ENCODE results near the gene OGFOD2. TPM values are rescaled to one million over a fixed set of nuclear protein-coding genes. Genes with fewer than 3 reads are reported as not detected.

The OGFOD2 gene
- total RNA-seq, 4 donors from 2014 or later: 4.6 to 17.7 (median 5.7) TPM

GRCh38 chr12:122982477-122982815, 7.4 kb downstream of the OGFOD2 start:
- no peak for TF ChIP-seq CTCF (IDR thresholded peaks at IDR 0.05; ENCODE audit: low read depth)

- no peak for TF ChIP-seq CTCF (IDR thresholded peaks at IDR 0.05; ENCODE audit: low read depth)
These were observed 8.1 kb downstream of the OGFOD2 start for GRCh38 chr12:122982963-122983788.

- TF ChIP-seq CTCF (IDR thresholded peaks at IDR 0.05; ENCODE audit: low read depth): no peak
These were observed 8.9 kb downstream of the OGFOD2 start for GRCh38 chr12:122983789-122984515.

GRCh38 chr12:122984612-122985337, 9.7 kb downstream of the OGFOD2 start:
- TF ChIP-seq CTCF (IDR thresholded peaks at IDR 0.05; ENCODE audit: low read depth): no peak

GRCh38 chr12:122985338-122986257, 10.6 kb downstream of the OGFOD2 start:
- TF ChIP-seq CTCF (IDR thresholded peaks at IDR 0.05; ENCODE audit: low read depth): no peak

- no peak for TF ChIP-seq CTCF (IDR thresholded peaks at IDR 0.05; ENCODE audit: low read depth)
These were observed 11.3 kb downstream of the OGFOD2 start for GRCh38 chr12:122986258-122986871.

Measured in subcutaneous adipose tissue (tissue), 4 donors.